RPMI7951 (cell line): ENCODE measurements around the gene MAP6D1. TPM values are rescaled to one million over a fixed set of nuclear protein-coding genes. Genes with fewer than 3 reads are reported as not detected.
"Not testable (repeated sequence)": the region's sequence is repeated elsewhere in the genome, so short reads cannot be mapped to it uniquely, and the experiment has no call there.

Experiments
- DNase-seq: peaks from one replicate; pipeline ENCODE4 v3.0.0-alpha.2; 2012; ENCODE audit warnings: low read depth
- total RNA-seq: library from RNA; depleted of rRNA; stranded (reverse); fragments of >200 nt; shearing (Covaris generic); gene quantifications from 2 replicates; pipeline ENCODE4 v1.2.3, GENCODE V29; 2014

Gene MAP6D1
- total RNA-seq, 1 experiment from 2014 or later = 1.1 TPM

DNA sequence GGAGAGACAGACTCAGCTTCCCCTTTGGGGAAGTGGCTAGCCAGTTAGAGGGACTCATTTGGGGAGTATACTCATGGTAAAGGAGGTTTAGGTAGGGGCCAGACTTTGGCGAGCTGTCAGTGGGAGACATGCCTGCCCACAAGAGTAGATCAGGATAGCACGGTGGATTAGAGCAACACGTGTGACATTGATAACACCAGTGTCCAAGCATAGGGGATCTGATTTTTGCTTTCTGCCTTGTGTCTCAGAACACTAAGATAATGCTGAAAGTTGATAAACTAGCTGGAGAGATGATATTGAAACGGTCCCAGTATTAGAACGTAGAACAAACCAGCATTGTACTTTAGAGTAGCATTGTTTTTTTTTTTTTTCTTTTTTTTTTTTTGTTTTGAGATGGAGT, 25.9 kb downstream of the MAP6D1 start:
- DNase-seq = no peak

DNA sequence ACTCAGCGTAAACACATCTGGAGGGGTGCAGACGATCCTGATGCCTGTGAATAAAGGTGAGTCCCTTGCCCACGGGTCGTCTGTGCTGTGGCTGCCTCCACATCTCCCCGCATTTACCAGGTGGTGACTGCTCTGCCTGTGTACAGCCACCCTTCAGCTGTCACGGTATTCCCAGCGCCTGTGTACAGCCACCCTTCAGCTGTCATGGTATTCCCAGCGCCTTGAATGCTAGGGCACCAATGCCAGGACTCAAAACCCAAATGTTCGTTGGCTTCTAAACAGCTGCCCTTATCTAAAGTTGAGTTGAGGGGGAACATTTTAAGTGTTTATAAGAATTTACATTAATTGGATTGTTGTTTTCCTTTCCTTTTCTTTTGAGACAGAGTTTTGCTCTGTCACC, 27.4 kb downstream of the MAP6D1 start:
- DNase-seq = no peak

DNA sequence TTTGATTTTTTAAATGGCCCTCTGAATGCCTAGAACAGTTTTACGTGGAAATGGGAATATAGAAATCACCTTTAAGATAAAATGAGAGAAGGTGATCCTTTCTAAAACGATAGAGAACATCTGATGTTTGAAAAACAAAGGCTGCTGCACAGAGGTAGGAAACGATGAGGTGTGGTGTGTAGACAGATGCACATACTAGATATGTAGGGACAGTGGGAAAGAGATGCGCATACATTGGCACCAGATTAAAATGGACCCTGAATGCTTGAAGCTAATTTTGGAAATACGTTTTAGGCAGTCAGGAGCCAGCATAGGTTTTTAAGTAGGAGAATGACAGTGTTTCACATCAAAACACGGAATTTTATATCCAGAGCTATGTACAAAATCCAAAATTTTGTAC, 29.0 kb downstream of the MAP6D1 start:
- DNase-seq = no peak

DNA sequence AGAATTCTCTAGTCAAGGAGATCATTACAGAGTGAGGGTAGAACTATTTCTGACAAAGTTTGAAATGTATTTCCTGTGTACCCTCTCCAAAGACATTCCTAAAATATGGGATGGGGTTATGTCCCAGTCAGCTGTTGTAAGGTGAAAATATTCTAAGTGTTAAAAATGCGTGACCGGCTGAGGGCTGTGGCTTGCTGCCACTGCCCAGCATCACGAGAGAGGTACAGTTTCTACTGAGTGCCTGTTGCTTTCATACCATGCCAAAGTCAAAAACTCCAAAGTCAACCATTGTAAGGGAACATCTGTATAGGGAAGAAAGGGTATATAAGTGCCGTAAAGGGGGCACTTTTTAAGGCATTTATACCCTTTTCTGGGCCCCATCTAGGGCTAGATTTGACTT, 30.9 kb downstream of the MAP6D1 start:
- DNase-seq = no peak

DNA sequence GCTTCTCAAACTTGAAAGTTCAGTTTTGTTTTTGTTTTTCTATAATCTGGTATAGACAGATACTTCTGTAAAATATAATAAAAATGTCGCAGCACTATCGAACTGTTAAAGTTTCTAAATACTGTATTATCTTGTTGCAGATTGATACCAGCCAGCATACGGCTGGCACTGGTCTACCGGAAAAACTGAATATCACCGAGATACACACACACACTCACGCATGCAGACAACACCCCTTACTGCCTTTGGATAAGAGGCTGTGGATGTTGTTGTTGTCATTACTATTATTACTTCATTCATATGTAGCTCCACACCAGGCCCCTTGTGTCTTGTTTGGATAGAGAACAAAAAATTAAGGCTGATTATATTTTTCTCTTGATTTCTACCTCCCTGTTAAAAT, 32.4 kb downstream of the MAP6D1 start:
- DNase-seq = no peak

DNA sequence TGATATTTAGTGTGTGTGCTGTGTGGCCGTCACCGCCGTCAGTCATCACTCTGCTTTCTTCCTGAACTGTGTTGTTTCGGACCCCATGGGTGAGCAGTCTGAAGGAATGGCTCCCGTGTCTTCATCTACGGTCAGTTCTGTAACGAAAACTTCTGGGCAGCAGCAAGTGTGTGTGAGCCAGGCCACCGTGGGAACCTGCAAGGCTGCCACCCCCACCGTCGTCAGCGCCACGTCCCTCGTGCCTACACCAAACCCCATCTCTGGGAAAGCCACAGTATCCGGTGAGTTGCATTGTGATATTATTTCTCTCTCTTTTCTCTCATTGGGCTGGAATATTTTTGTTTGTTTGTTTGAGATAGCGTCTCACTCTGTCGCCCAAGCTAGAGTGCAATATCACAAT, 34.7 kb downstream of the MAP6D1 start:
- no peak for DNase-seq

DNA sequence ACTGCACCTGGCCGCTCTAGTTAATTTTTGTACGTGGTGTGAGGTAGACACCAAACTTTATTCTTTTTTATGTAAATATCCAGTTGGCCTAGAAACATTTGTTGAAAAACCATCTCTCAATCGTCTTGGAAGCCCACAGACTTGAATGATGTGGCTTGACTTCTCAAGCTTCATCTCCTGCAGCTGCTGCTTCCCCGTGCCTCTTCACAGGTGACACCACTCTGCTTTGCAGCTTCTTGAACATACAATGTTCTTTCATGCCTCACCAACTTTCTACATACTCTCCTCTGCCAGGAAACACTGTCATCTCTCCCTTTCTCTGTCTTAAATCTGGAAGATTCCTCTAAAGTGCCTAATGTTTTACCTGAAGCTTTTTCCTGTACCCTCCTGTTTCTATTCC, 35.6 kb downstream of the MAP6D1 start:
- DNase-seq = no peak

DNA sequence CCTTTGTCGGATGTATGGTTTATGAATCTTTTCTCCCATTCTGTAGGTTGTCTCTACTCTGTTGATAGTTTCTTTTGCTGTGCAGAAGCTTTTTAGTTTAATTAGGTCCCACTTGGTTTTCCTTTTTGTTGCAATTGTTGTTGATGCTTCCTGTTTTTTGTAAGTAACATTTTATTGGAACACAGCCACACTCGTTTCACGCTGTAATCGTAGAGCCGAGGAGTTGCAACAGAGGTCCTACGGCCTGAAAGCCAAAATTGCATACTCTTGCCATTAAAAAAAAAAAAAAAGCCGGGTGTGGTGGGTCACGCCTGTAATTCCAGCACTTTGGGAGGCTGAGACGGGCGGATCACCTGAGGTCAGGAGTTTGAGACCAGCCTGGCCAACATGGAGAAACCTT, 40.9 kb downstream of the MAP6D1 start:
- not testable (repeated sequence) for DNase-seq

DNA sequence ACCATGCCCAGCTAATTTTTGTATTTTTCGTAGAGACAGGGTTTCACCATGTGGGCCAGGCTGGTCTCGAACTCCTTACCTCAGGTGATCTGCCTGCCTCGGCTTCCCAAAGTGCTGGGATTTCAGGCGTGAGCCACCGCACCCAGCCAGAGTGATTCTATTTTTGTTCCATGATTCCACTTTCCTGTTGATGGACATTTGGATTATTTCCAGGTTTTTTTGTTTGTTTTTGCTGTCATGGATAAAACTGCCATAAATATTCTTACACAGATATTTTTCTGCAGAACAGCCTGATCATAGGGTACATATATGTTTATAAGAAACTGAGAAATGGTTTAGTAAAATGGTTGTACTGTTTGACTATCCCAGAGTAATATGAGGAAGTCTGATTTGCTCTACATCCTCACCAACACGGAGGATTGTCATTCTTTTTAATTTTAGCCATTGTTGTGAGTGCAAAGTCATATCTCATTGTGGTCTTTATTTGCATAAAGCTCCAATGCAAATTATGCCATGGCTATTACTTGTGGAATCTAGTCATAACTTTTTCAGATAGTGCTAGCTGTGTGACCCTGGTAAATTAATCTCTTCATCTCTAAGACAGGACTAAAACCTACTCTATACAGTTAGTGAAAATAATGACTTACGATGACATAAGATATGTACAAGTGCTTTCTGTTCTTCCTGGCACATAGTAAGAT, 42.7 kb downstream of the MAP6D1 start:
- no peak for DNase-seq

DNA sequence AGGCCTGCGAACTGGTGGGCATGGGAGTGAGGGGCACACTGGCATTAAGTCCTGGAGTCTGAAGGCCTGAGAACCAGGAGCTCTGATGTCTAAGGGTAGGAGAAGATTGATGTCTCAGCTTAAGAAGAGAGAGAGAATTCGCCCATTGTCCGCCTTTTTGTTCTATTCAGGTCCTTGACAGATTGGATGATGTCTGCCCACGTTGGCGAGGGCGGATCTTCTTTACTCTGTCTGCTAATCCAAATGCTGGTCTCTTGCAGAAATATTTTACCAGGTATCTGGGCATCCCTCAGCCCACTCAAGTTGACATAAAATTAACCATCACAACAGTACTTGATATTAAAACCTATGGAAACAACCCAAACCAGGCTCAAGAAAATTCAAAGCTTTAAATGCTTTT, 44.1 kb downstream of the MAP6D1 start:
- DNase-seq = no peak

DNA sequence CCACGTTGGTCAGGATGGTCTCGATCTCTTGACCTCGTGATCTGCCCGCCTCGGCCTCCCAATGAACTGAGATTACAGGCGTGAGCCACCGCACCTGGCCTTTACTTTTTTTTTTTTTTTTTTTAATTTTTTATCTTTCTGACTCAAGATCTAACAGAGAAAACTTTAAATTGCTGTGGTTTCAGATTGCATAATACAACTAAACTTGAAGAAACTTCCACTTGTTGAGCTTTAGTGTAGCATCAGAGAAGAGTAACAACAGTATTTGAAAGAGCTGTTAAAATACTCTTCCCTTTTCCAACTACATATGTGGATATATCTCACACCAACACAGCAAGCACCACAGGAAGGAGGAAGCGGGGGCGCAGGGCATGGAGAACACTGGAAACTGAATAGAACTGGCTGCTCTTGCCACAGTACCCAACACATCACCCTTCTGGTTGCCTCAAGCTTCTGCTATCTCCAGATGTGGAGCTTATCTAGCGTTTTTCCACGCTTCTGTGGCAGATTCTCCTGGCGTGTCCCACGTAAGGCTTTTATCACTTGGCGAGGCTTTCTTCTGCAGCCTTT, 45.4 kb downstream of the MAP6D1 start:
- no peak for DNase-seq

DNA sequence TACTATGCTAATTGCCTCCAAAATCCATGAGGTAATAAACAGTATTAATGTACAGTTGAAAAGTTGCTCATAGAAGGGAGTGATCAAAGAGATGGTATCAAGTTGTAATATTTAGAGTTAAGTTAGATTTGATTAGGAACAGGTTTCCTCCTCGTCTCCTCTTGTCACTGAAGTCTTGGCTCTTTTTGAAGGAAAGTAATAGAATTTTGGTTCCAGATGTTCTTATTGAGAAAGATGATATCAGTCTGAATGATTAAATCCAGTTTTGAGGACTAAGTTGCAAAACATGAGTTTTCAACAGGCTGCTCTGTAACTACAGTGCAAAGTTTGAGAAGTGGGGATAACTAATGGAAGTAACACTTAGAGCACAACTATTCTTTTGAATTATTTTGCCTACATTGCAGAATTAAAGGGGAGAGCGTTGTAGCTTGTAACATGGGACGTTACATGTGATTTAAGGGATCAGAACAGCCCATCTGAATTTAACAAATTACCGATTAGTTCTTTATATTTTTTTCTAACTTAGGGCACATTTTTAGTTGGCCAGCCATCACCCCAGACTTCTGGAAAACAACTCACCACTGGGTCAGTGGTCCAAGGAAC, 48.3 kb downstream of the MAP6D1 start:
- no peak for DNase-seq

DNA sequence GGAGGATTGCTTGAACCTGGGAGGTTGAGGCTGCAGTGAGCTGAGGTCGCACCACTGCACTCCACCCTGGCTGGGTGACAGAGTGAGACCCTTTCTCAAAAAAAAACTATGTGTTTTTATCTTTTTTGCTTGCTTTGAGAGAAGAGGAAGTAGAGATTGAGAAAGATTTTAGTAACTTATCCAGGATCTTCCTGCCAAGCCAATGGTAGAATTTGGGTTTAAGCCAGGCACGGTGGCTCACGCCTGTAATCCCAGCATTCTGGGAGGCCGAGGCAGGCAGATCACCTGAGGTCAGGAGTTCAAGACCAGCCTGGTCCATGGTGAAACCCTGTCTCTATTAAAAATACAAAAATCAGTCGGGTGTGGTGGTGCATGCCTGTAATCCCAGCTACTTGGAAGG, 48.9 kb downstream of the MAP6D1 start:
- not testable (repeated sequence) for DNase-seq

DNA sequence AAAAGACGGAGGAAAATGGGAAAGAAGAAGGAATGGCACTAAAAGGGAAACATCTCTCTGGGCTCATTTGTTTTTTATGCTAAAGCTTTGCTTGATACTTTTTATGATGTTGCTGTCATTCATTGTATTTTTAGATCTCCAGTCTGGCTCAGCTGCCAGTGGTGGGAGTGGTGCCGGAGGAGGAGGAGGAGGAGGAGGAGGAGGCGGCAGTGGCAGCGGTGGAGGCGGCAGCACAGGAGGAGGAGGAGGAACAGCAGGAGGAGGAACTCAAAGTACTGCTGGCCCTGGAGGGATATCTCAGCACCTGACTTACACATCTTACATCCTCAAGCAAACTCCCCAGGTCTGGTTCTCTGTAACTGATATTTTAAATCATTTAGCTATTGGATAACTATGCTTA, 49.6 kb downstream of the MAP6D1 start:
- DNase-seq = no peak

DNA sequence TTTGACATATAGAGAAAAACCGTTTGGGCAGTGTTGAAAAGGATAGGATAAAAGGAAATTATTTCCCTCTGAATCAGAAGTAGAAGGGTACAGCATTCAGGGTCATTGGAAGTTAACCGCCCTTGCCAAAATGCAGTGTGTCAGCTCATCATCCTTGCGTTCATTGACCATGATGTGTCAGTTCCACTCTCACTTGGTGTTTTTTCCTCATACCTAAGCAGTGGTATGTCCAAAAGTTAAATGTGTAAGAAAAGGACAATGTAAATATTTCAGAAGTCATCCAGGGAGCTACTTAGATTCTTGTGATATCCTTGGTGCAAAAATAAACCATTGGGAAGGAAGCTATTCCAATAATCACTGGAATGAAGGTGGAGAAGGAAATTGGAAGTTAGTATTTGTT, 50.7 kb downstream of the MAP6D1 start:
- peak; percentile 9 for DNase-seq

DNA sequence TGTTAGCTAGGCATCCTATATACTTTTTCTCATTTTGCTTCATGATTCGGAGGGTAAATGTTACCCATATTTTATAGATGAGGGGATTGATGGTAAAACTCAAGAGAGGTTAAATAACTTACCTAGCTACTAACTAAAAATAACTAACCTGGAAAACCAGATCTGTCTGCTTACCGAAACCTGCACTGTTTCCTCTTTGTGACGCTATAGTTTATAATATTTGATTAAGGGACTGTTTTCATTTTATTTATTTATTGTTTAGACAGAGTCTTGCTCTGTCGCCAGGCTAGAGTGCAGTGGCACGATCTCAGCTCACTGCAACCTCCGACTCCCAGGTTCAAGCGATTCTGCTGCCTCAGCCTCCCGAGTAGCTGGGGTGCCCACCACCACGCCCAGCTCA, 55.9 kb downstream of the MAP6D1 start:
- no peak for DNase-seq

DNA sequence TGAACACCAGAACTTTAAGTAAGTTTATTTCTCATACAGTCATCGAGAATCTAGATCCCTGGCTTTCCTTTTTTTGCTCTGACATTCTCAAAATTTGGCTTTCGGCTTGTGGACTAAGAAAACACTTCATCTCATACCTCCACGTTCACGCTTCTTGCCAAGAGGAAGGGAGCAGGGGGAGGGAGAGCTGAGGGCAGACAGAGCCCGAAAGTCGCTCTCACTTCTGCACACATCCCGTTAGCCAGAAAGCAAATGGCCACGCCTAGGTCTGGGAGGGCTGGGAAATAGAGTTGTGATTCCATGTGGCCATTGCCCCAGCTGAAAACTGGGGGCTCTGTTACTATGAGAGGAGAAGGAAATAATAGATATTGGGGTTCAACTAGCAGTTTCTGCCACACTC, 57.3 kb downstream of the MAP6D1 start:
- DNase-seq = no peak

DNA sequence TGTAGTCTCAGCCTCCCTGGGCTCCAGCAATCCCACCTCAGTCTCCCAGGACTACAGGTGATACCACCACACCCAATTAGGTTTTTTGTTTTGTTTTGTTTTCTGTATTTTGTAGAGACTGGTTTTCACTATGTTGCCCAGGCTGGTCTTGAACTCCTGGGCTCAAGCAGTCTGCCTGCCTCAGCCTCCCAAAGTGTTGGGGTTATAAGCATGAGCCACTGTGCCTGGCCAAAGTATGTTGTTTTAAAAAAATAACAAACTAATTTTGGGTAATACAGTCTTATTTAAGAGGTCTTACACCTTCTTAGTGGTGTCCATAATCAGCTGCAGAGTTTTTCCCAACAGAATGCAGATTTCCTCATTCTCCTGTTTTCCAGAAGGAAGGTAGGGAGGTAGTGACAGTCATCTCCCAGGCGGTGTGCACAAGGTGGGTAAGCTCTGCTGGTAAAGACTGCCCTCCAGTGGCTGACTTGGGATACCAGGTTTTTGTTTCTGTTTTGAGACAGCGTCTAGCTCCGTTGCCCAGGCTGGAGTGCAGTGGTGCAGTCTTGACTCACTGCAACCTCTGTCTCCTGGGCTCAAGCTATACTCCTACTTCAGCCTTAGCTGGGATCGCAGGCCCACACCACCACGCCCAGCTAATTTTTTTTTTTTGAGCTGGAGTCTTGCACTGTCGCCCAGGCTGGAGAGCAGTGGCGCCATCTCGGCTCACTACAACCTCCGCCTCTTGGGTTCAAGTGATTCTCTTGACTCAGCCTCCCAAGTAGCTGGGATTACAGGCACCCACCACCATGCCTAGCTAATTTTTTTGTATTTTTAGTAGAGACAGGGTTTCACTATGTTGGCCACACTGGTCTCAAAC, 58.4 kb downstream of the MAP6D1 start:
- peak; percentile 65 for DNase-seq

DNA sequence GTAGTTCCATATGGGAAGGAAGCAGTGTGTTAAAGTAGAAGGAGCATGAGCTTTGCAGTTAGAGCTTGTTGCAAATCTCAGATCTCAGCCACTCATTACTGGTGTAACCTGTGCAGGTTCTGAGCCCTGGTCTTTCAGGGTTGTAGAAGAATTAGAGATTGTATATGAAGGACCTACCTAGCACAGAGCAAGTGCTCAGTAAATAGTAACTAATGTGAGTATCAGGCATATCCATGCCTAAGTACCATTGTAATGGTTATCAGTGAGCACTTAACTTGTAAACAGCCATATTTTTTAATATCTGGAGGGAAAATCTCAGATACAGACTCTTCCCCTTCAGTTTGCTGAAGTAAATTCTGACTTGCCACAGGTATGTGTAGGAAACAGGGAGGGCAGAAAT, 59.3 kb downstream of the MAP6D1 start:
- no peak for DNase-seq
